Vein endothelial cell (primary cell): Measurements from ENCODE around the gene PM20D1. TPM values are rescaled to one million over a fixed set of nuclear protein-coding genes. Genes with fewer than 3 reads are reported as not detected.

Source experiments
- total RNA-seq: library from RNA; depleted of rRNA; stranded (reverse); fragments of >200 nt; gene quantifications from 2 replicates; pipeline ENCODE4 v1.2.3, GENCODE V29; 2012

PM20D1 gene, protein sequence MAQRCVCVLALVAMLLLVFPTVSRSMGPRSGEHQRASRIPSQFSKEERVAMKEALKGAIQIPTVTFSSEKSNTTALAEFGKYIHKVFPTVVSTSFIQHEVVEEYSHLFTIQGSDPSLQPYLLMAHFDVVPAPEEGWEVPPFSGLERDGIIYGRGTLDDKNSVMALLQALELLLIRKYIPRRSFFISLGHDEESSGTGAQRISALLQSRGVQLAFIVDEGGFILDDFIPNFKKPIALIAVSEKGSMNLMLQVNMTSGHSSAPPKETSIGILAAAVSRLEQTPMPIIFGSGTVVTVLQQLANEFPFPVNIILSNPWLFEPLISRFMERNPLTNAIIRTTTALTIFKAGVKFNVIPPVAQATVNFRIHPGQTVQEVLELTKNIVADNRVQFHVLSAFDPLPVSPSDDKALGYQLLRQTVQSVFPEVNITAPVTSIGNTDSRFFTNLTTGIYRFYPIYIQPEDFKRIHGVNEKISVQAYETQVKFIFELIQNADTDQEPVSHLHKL
- under 0.01 TPM in 1 of 2 replicates, not detected in the other for total RNA-seq

DNA sequence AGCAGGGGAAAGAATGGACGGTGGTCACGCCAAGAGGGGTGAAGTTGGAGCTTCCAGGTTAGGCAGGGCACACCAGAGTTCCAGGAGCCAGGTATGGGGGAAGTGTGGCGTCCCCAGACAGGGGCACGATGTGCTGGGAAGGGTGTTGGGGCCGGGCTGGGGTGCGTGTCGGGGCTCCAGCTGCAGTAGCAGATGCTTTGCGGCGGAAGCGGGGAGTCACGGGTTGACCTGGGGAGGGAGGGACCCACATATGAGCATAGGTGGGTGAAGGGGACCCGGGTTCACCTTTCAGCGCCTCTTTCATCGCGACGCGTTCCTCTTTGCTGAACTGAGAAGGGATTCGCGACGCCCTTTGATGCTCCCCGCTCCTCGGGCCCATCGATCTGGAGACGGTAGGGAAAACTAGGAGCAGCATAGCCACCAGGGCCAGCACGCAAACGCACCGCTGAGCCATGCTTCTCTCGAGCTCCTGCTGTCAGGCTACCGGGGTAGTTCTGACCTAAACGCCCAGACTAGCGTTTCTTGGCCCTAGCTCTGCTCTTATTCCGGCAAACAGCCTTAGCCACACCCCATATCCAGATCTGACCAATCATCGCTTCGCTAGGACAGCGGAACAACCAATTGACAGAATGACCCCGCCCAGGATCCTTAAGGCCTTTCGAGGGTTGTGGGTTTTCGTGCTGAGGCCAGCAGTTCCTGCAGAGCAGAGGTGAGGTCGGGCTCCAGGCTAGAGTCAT is at the start of gene PM20D1:
TSS of gene PM20D1 (minus strand) at position 514 of the 737 bp plus-strand sequence. CDS start at position 454, 60 bp downstream.

DNA sequence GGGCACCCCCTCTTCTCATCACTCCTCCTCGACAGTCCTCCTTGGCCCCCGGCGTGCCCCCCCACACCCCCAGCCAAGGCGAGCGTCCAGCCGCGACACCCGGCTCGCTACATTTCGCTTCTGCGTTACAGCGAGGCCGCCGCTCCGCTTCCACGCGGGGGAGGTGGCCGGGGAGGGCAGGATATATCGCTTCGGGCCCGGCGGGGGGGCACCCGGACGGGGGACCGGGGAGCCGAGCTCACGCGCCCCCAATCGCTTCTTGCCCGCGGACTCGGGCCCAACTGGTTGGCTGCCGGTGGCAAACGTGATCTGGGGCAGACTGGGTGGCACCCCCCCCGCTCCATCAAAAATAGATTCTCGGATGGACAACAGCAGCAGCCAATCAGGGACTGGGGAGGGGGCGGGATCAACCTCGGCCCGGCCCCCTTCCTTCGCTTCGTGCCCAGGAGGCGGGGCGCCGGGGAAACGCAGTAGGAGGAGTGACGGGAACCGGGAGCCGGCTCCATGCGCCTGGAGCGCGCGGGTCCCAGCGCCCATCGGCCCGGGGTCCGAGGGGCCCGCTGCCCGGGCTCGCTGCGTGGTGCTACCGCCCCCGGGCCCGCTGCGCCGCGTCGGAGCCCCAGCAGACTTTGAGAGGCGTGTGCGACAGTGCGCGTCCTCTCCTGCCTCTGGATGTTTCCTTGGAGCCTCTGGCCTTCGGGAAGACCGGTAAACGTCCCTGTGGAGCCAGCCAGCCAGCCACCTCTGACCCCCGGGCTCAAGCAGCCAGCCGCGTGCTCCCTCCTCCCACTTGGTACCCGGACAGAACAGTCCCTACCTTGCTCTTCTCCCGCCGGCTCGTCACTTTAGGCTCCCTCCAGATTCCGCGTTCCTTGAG is 36.8 kb downstream of the PM20D1 start, which contains the start of gene SLC41A1:
TSS of gene SLC41A1 (minus strand) at position 321 of the 877 bp plus-strand sequence. CDS start 2,757 bp downstream, outside the sequence.

Other genes starting within 250 kb of the PM20D1 start
- gene ELK4, start 218.1 kb downstream of the PM20D1 start, total RNA-seq = 72.5 and 80.5 TPM in 2 replicates
- 10.9 and 14.4 TPM in 2 replicates for gene SLC45A3, start 169.6 kb downstream of the PM20D1 start, total RNA-seq
- gene NUCKS1, start 100.0 kb downstream of the PM20D1 start, total RNA-seq = 136 and 179 TPM in 2 replicates
- 22.2 and 31.0 TPM in 2 replicates for gene RAB29, start 74.7 kb downstream of the PM20D1 start, total RNA-seq
- gene SLC41A1, start 36.9 kb downstream of the PM20D1 start, total RNA-seq = 11.1 and 23.4 TPM in 2 replicates
- under 0.01 TPM in 1 of 2 replicates, not detected in the other for gene SLC26A9, start 93.3 kb upstream of the PM20D1 start, total RNA-seq
- gene RAB7B, start 153.3 kb upstream of the PM20D1 start, total RNA-seq = 0.10 TPM in 1 of 2 replicates, not detected in the other
- gene CTSE, start 173.8 kb upstream of the PM20D1 start, total RNA-seq = under 0.01 TPM in 1 of 2 replicates, not detected in the other
- gene RHEX, start 203.0 kb upstream of the PM20D1 start, total RNA-seq = not detected in 2 replicates